Gastroesophageal sphincter (tissue), 3 donors: ENCODE data around the gene ARID1A.

Source experiments
- CTCF ChIP-seq, 4 experiments: fragments of 200-600 bp in 2 of 4; fragments of 450-650 bp in 2 of 4; sonication (generic) in 1 of 4; IDR thresholded peaks; one replicate each; pipeline ENCODE4 v1.5.1; 2017 to 2019; ENCODE audit warnings: antibody characterized with exemption in 4 of 4, mild to moderate bottlenecking in 2 of 4, moderate library complexity in 2 of 4
- EP300 ChIP-seq: sonication (generic); formaldehyde crosslinking; IDR thresholded peaks from one replicate; pipeline ENCODE4 v1.6.1; 2017; ENCODE audit warnings: antibody characterized with exemption, mild to moderate bottlenecking
- POLR2A ChIP-seq, 2 donors: fragments of 450-650 bp; IDR thresholded peaks; one replicate each; pipeline ENCODE4 v1.6.1; 2017; ENCODE audit warnings: antibody characterized with exemption in 2 of 2, mild to moderate bottlenecking in 2 of 2, moderate library complexity in 1 of 2
- POLR2AphosphoS5 ChIP-seq: sonication (generic); formaldehyde crosslinking; IDR thresholded peaks from one replicate; pipeline ENCODE4 v1.6.1; 2017; ENCODE audit warnings: antibody characterized with exemption

DNA sequence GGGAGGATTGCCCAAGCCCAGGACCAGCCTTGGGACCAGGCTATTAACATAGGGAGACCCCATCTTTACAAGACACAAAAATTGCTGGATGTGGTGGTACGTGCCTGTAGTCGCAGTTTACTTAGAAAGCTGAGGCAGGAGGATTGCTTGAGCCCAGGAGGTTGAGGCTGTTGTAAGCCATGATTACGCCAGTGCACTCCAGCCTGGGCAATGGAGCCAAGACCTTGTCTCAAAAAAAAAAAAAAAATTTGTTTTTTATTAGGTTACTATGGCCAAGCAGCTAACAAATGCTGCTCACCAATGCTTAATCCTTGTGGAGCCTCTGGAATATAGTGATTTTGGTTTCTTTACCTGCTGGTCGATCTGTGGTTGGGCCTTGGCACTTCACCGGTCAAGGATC lies 8.8 kb downstream of the ARID1A start:
- no peak for TF ChIP-seq POLR2AphosphoS5
- no peak for TF ChIP-seq POLR2A (IDR thresholded peaks at IDR 0.05)
- TF ChIP-seq EP300, result no peak
- no peak for TF ChIP-seq CTCF (IDR thresholded peaks at IDR 0.05)
